IPS-20b (cell line): Measurements from ENCODE around the gene GRK5.

Experiments used
- H3K27ac ChIP-seq: one replicate; pipeline ENCODE4 v1.5.1; 2013; ENCODE audit warnings: low read length
- H3K27me3 ChIP-seq: 2 replicates; pipeline ENCODE4 v1.6.1; 2013; ENCODE audit warnings: mild to moderate bottlenecking, low read length, inconsistent platforms; ENCODE audit not compliant: insufficient read depth
- H3K36me3 ChIP-seq: 2 replicates; pipeline ENCODE4 v1.6.1; 2013; ENCODE audit warnings: low read depth, mild to moderate bottlenecking, inconsistent platforms, low read length, moderate library complexity; ENCODE audit not compliant: insufficient read depth
- H3K4me1 ChIP-seq: 2 replicates; pipeline ENCODE4 v1.6.1; 2013; ENCODE audit warnings: mild to moderate bottlenecking, control low read depth, inconsistent platforms, low read length, moderate library complexity; ENCODE audit not compliant: insufficient read depth
- H3K4me3 ChIP-seq: 2 replicates; pipeline ENCODE4 v1.5.1; 2013; ENCODE audit warnings: mild to moderate bottlenecking, low read length, inconsistent platforms
- H3K9ac ChIP-seq: 2 replicates; pipeline ENCODE4 v1.6.1; 2013; ENCODE audit warnings: low read depth, mild to moderate bottlenecking, inconsistent platforms, low read length, moderate library complexity
- H3K9me3 ChIP-seq: 2 replicates; pipeline ENCODE4 v1.6.1; 2013; ENCODE audit warnings: mild to moderate bottlenecking, low read depth, low read length, inconsistent platforms; ENCODE audit not compliant: insufficient read depth

Gene GRK5

GRCh38 chr10:119450606-119451299, 243.4 kb downstream of the GRK5 start:
- Histone ChIP-seq H3K9me3 (no peaks in the 10 kb centered on the region), H3K27ac (no peak overlapping the region), H3K4me1 (peaks cover 2% of the 10 kb centered on the region; the same call in 1 of the 2 replicates), H3K27me3 (no peaks in the 10 kb centered on the region; the same call in 1 of the 2 replicates), H3K9ac (no peak overlapping the region), H3K4me3 (no peak overlapping the region), H3K36me3 (no peaks in the 10 kb centered on the region)

- Histone ChIP-seq H3K9me3 (no peaks in the 10 kb centered on the region), H3K36me3 (no peaks in the 10 kb centered on the region), H3K4me3 (no peak overlapping the region), H3K27ac (no peak overlapping the region), H3K27me3 (no peaks in the 10 kb centered on the region), H3K9ac (no peak overlapping the region), H3K4me1 (peaks cover 2% of the 10 kb centered on the region; the same call in 1 of the 2 replicates)
These were observed 244.0 kb downstream of the GRK5 start for GRCh38 chr10:119451300-119451896.

GRCh38 chr10:119452396-119452795, 245.0 kb downstream of the GRK5 start:
- H3K36me3 ChIP-seq = no peaks in the 10 kb centered on the region
- H3K4me1 ChIP-seq = peaks cover 2% of the 10 kb centered on the region; the same call in 1 of the 2 replicates
- H3K9ac ChIP-seq = no peak overlapping the region
- H3K9me3 ChIP-seq = no peaks in the 10 kb centered on the region
- H3K27ac ChIP-seq = no peak overlapping the region
- H3K27me3 ChIP-seq = no peaks in the 10 kb centered on the region
- no peak overlapping the region for H3K4me3 ChIP-seq

- Histone ChIP-seq H3K4me3 (no peak overlapping the region), H3K27me3 (no peaks in the 10 kb centered on the region), H3K27ac (no peak overlapping the region), H3K9ac (no peak overlapping the region), H3K9me3 (no peaks in the 10 kb centered on the region), H3K4me1 (no peaks in the 10 kb centered on the region; the same call in 1 of the 2 replicates), H3K36me3 (no peaks in the 10 kb centered on the region)
These were observed 245.9 kb downstream of the GRK5 start for GRCh38 chr10:119453313-119453712.

- no peaks in the 10 kb centered on the region for H3K27me3 ChIP-seq
- H3K27ac ChIP-seq = no peak overlapping the region
- H3K4me3 ChIP-seq = no peak overlapping the region
- no peaks in the 10 kb centered on the region for H3K9me3 ChIP-seq
- H3K9ac ChIP-seq = no peak overlapping the region
- H3K4me1 ChIP-seq = no peaks in the 10 kb centered on the region; the same call in 1 of the 2 replicates
- no peaks in the 10 kb centered on the region for H3K36me3 ChIP-seq
These were observed 246.9 kb downstream of the GRK5 start for GRCh38 chr10:119454316-119454715.

GRCh38 chr10:119454990-119455389, 247.6 kb downstream of the GRK5 start:
- Histone ChIP-seq H3K36me3 (no peaks in the 10 kb centered on the region), H3K4me3 (no peak overlapping the region), H3K4me1 (no peaks in the 10 kb centered on the region; the same call in 1 of the 2 replicates), H3K9me3 (no peaks in the 10 kb centered on the region), H3K9ac (no peak overlapping the region), H3K27ac (no peak overlapping the region), H3K27me3 (no peaks in the 10 kb centered on the region)

GRCh38 chr10:119455609-119456434, 248.5 kb downstream of the GRK5 start:
- no peak overlapping the region for H3K9ac ChIP-seq
- no peaks in the 10 kb centered on the region; the same call in 1 of the 2 replicates for H3K4me1 ChIP-seq
- no peaks in the 10 kb centered on the region for H3K36me3 ChIP-seq
- no peaks in the 10 kb centered on the region for H3K9me3 ChIP-seq
- no peaks in the 10 kb centered on the region for H3K27me3 ChIP-seq
- no peak overlapping the region for H3K27ac ChIP-seq
- no peak overlapping the region for H3K4me3 ChIP-seq

GRCh38 chr10:119456435-119456810, 249.1 kb downstream of the GRK5 start:
- no peaks in the 10 kb centered on the region; the same call in 1 of the 2 replicates for H3K4me1 ChIP-seq
- H3K9ac ChIP-seq = no peak overlapping the region
- H3K36me3 ChIP-seq = no peaks in the 10 kb centered on the region
- no peaks in the 10 kb centered on the region for H3K27me3 ChIP-seq
- no peak overlapping the region for H3K4me3 ChIP-seq
- no peak overlapping the region for H3K27ac ChIP-seq
- no peaks in the 10 kb centered on the region for H3K9me3 ChIP-seq

- Histone ChIP-seq H3K4me1 (no peaks in the 10 kb centered on the region; the same call in 1 of the 2 replicates), H3K36me3 (no peaks in the 10 kb centered on the region), H3K27me3 (no peaks in the 10 kb centered on the region), H3K4me3 (no peak overlapping the region), H3K9ac (no peak overlapping the region), H3K27ac (no peak overlapping the region), H3K9me3 (no peaks in the 10 kb centered on the region)
These were observed 250.8 kb downstream of the GRK5 start for GRCh38 chr10:119457966-119458766.

GRCh38 chr10:119459681-119460340, 252.4 kb downstream of the GRK5 start:
- H3K4me3 ChIP-seq = no peak overlapping the region
- no peaks in the 10 kb centered on the region for H3K9me3 ChIP-seq
- H3K9ac ChIP-seq = no peak overlapping the region
- no peaks in the 10 kb centered on the region for H3K36me3 ChIP-seq
- no peaks in the 10 kb centered on the region for H3K27me3 ChIP-seq
- H3K27ac ChIP-seq = no peak overlapping the region
- H3K4me1 ChIP-seq = no peaks in the 10 kb centered on the region; the same call in 1 of the 2 replicates
